ENCODE results near the gene OR2L3. TPM values are rescaled to one million over a fixed set of nuclear protein-coding genes. Genes with fewer than 3 reads are reported as not detected.

Gene OR2L3
- total RNA-seq, 4 donors from 2014 or later = not detected

GRCh38 chr1:248013229-248013710 lies 33.4 kb upstream of the OR2L3 start, which contains the start of gene OR2L5:
Gene OR2L5, plus strand, starts transcription at chr1:248013660. Its CDS starts 8,288 bp downstream, at chr1:248021948.
- Histone ChIP-seq H3K27ac (no peak within 1 kb of the TSS), H3K36me3 (no peaks in the 10 kb centered on the region), H3K9me3 (peaks cover 10% of the 10 kb centered on the region), H3K4me1 (no peaks in the 10 kb centered on the region), H3K4me3 (no peak within 1 kb of the TSS), H3K27me3 (no peaks in the 10 kb centered on the region)
- WGBS = 88% methylated on average over 2 of the region's 2 CpGs
- no peak for DNase-seq (ENCODE audit: low spot score in 2 of 2)
- TF ChIP-seq POLR2AphosphoS5 (IDR thresholded peaks at IDR 0.05) (no peak), CTCF (IDR thresholded peaks at IDR 0.05) (no peak), POLR2A (IDR thresholded peaks at IDR 0.05) (no peak), EP300 (IDR thresholded peaks at IDR 0.05) (no peak)

GRCh38 chr1:248015803-248016202 lies 30.8 kb upstream of the OR2L3 start:
- WGBS = 72% methylated on average over 1 of the region's 1 CpG
- DNase-seq (ENCODE audit: low spot score in 2 of 2) = no peak
- TF ChIP-seq CTCF (IDR thresholded peaks at IDR 0.05) (no peak), EP300 (IDR thresholded peaks at IDR 0.05) (no peak), POLR2AphosphoS5 (IDR thresholded peaks at IDR 0.05) (no peak), POLR2A (IDR thresholded peaks at IDR 0.05) (no peak)
- Histone ChIP-seq H3K27ac (no peak overlapping the region), H3K9me3 (no peaks in the 10 kb centered on the region), H3K4me1 (no peaks in the 10 kb centered on the region), H3K36me3 (no peaks in the 10 kb centered on the region), H3K27me3 (no peaks in the 10 kb centered on the region), H3K4me3 (no peak overlapping the region)

- Histone ChIP-seq H3K27ac (no peak within 1 kb of the TSS), H3K9me3 (peaks cover 15% of the 10 kb centered on the region), H3K4me1 (no peaks in the 10 kb centered on the region), H3K36me3 (no peaks in the 10 kb centered on the region), H3K27me3 (no peaks in the 10 kb centered on the region), H3K4me3 (no peak within 1 kb of the TSS)
- DNase-seq (ENCODE audit: low spot score in 2 of 2) = no peak
- 56% methylated on average over 2 of the region's 2 CpGs for WGBS
- TF ChIP-seq POLR2A (IDR thresholded peaks at IDR 0.05) (no peak), POLR2AphosphoS5 (IDR thresholded peaks at IDR 0.05) (no peak), CTCF (IDR thresholded peaks at IDR 0.05) (no peak), EP300 (IDR thresholded peaks at IDR 0.05) (no peak)
These were observed 16.9 kb upstream of the OR2L3 start, which contains the start of gene OR2L2 for GRCh38 chr1:248029770-248030169. Gene OR2L2, plus strand, starts transcription at chr1:248030070. Its CDS starts 8,198 bp downstream, at chr1:248038268.

- no peak for DNase-seq (ENCODE audit: low spot score in 2 of 2)
- no peaks in the 10 kb centered on the region for H3K4me1 ChIP-seq
- H3K36me3 ChIP-seq = no peaks in the 10 kb centered on the region
- peaks cover 3% of the 10 kb centered on the region for H3K9me3 ChIP-seq
- no peak for TF ChIP-seq CTCF (IDR thresholded peaks at IDR 0.05)
- TF ChIP-seq EP300 (IDR thresholded peaks at IDR 0.05) = no peak
- TF ChIP-seq POLR2A (IDR thresholded peaks at IDR 0.05) = no peak
- TF ChIP-seq POLR2AphosphoS5 (IDR thresholded peaks at IDR 0.05) = no peak
- 72% methylated on average over 5 of the region's 5 CpGs for WGBS
- H3K4me3 ChIP-seq = no peak overlapping the region
- H3K27ac ChIP-seq = no peak overlapping the region
- H3K27me3 ChIP-seq = no peaks in the 10 kb centered on the region
These were observed 1.4 kb upstream of the OR2L3 start for GRCh38 chr1:248045209-248045608.

- 56% methylated on average over 1 of the region's 1 CpG for WGBS
- H3K27me3 ChIP-seq = no peaks in the 10 kb centered on the region
- H3K4me1 ChIP-seq = no peaks in the 10 kb centered on the region
- DNase-seq (ENCODE audit: low spot score in 2 of 2) = no peak
- TF ChIP-seq CTCF (IDR thresholded peaks at IDR 0.05) (no peak), POLR2A (IDR thresholded peaks at IDR 0.05) (no peak), EP300 (IDR thresholded peaks at IDR 0.05) (no peak), POLR2AphosphoS5 (IDR thresholded peaks at IDR 0.05) (no peak)
- H3K27ac ChIP-seq = no peak overlapping the region
- H3K4me3 ChIP-seq = no peak overlapping the region
- H3K9me3 ChIP-seq = peaks cover 3% of the 10 kb centered on the region
- H3K36me3 ChIP-seq = no peaks in the 10 kb centered on the region
These were observed 372 bp downstream of the OR2L3 start for GRCh38 chr1:248047008-248047407.
